ENCODE results near the gene MRPS26.
"Not testable (repeated sequence)": the region's sequence is repeated elsewhere in the genome, so short reads cannot be mapped to it uniquely, and the experiment has no call there.

Gene MRPS26

DNA sequence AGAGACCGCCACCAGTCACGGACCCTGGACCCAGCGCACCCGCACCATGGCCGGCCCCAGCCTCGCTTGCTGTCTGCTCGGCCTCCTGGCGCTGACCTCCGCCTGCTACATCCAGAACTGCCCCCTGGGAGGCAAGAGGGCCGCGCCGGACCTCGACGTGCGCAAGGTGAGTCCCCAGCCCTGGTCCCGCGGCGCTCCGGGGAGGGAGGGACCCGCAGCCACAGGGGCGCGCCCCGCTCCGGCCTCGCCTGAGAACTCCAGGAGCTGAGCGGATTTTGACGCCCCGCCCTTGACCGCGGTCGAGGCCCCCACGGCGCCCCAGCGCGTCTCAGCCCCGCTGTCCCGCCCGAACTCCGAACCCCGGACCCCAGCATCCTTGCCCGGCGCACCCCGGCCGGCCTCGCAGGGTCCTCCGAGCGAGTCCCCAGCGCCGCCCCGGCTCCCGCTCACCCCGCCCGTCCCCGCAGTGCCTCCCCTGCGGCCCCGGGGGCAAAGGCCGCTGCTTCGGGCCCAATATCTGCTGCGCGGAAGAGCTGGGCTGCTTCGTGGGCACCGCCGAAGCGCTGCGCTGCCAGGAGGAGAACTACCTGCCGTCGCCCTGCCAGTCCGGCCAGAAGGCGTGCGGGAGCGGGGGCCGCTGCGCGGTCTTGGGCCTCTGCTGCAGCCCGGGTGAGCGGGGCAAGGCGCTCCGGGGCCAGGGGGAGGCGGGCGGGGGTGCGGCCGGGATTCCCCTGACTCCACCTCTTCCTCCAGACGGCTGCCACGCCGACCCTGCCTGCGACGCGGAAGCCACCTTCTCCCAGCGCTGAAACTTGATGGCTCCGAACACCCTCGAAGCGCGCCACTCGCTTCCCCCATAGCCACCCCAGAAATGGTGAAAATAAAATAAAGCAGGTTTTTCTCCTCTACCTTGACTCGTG is 26.0 kb downstream of the MRPS26 start, which contains the start of gene OXT:
Gene OXT, plus strand, starts transcription at position 11 of the 920 bp plus-strand sequence. Its CDS starts 36 bp downstream, at position 47.
- Histone ChIP-seq H3K27me3 (ENCODE audit: low read depth, low read length) (no peaks in the 10 kb centered on the region), H3K4me3 (ENCODE audit: low read length) (no peak within 1 kb of the TSS), H3K9me3 (ENCODE audit: insufficient read depth, low read length) (no peaks in the 10 kb centered on the region), H3K79me2 (ENCODE audit: low read length) (no peaks in the 10 kb centered on the region), H3K27ac (ENCODE audit: low read length) (no peak within 1 kb of the TSS), H3K9ac (ENCODE audit: low read length) (no peak within 1 kb of the TSS), H3K4me2 (ENCODE audit: low read length) (no peak within 1 kb of the TSS), H3K36me3 (replicated peaks; ENCODE audit: low read depth, low read length) (no peaks in the 10 kb centered on the region), H3K4me1 (ENCODE audit: low read length) (peaks cover 6% of the 10 kb centered on the region), H4K20me1 (ENCODE audit: insufficient read depth, low read length) (no peaks in the 10 kb centered on the region), H2AFZ (ENCODE audit: low read depth, low read length) (no peak within 1 kb of the TSS)
- TF ChIP-seq, protein P1, sequence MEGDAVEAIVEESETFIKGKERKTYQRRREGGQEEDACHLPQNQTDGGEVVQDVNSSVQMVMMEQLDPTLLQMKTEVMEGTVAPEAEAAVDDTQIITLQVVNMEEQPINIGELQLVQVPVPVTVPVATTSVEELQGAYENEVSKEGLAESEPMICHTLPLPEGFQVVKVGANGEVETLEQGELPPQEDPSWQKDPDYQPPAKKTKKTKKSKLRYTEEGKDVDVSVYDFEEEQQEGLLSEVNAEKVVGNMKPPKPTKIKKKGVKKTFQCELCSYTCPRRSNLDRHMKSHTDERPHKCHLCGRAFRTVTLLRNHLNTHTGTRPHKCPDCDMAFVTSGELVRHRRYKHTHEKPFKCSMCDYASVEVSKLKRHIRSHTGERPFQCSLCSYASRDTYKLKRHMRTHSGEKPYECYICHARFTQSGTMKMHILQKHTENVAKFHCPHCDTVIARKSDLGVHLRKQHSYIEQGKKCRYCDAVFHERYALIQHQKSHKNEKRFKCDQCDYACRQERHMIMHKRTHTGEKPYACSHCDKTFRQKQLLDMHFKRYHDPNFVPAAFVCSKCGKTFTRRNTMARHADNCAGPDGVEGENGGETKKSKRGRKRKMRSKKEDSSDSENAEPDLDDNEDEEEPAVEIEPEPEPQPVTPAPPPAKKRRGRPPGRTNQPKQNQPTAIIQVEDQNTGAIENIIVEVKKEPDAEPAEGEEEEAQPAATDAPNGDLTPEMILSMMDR (IDR thresholded peaks at IDR 0.05; ENCODE audit: low read depth, low read length): no peak
- TF ChIP-seq EZH2phosphoT487 (IDR thresholded peaks at IDR 0.05; ENCODE audit: low read depth): no peak

DNA sequence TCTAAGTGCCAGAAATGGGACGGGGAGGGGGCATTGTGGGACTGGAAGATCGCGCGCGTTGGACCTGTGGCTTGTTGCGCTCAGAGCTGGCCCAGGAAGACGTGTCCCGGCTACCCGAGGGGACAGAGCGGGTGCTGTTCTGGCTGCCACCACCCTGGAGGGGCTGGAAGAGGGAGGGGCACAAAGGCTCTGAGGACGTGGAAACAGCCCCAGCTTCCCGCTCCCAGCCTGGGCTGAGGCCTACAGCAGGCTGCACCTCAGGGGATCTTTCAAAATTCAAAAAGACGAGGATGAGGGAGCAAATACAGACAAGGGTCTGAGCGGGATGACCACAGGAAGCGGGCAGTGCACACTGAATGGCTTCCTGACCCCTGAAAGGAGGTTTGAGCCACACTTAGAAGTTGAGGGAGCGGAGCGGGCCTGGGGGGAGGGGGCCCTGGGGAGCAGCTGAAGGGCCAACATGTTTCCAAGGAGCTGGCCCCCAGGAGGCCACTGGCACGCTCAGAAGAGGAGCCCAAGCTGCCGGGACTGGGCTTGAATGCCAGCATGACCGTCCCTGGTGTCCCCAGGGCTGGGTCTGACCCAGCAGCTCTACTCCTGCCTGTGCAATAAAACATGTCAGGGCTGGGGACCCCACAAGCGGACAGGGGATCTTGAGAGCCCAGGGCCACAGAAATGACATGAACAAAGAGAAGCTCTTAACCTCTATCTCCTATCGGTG is 26.8 kb downstream of the MRPS26 start:
- Histone ChIP-seq H3K4me2 (ENCODE audit: low read length) (no peak overlapping the region), H3K36me3 (replicated peaks; ENCODE audit: low read depth, low read length) (no peaks in the 10 kb centered on the region), H3K79me2 (ENCODE audit: low read length) (no peaks in the 10 kb centered on the region), H3K4me3 (ENCODE audit: low read length) (no peak overlapping the region), H3K9me3 (ENCODE audit: insufficient read depth, low read length) (no peaks in the 10 kb centered on the region), H3K4me1 (ENCODE audit: low read length) (peaks cover 12% of the 10 kb centered on the region), H3K9ac (ENCODE audit: low read length) (no peak overlapping the region), H3K27ac (ENCODE audit: low read length) (no peak overlapping the region), H4K20me1 (ENCODE audit: insufficient read depth, low read length) (no peaks in the 10 kb centered on the region), H2AFZ (ENCODE audit: low read depth, low read length) (no peak overlapping the region), H3K27me3 (ENCODE audit: low read depth, low read length) (peaks cover under 1% of the 10 kb centered on the region; the same call in 1 of the 2 replicates)
- TF ChIP-seq EZH2phosphoT487 (IDR thresholded peaks at IDR 0.05; ENCODE audit: low read depth): no peak
- TF ChIP-seq, protein P1 (IDR thresholded peaks at IDR 0.05; ENCODE audit: low read depth, low read length): no peak

DNA sequence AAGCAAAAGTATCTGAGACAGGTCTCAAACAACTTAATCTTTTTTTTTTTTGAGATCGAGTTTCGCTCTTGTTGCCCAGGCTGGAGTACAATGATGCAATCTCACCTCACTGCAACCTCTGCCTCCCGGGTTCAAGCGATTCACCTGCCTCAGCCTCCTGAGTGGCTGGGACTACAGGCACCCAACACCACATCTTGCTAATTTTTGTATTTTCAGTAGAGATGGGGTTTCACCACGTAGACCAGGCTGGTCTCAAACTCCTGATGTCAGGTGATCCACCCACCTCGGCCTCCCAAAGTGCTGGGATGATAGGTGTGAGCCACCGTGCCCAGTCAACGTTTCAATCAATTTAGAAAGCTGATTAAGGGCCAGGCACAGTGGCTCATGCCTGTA is 27.4 kb downstream of the MRPS26 start:
- H3K4me3 ChIP-seq (ENCODE audit: low read length); H3K4me1 ChIP-seq (ENCODE audit: low read length); H4K20me1 ChIP-seq (ENCODE audit: insufficient read depth, low read length); H3K36me3 ChIP-seq (replicated peaks; ENCODE audit: low read depth, low read length); H3K27me3 ChIP-seq (ENCODE audit: low read depth, low read length); H3K4me2 ChIP-seq (ENCODE audit: low read length); H3K27ac ChIP-seq (ENCODE audit: low read length); H2AFZ ChIP-seq (ENCODE audit: low read depth, low read length); H3K79me2 ChIP-seq (ENCODE audit: low read length); H3K9me3 ChIP-seq (ENCODE audit: insufficient read depth, low read length); H3K9ac ChIP-seq (ENCODE audit: low read length): not testable (repeated sequence)

DNA sequence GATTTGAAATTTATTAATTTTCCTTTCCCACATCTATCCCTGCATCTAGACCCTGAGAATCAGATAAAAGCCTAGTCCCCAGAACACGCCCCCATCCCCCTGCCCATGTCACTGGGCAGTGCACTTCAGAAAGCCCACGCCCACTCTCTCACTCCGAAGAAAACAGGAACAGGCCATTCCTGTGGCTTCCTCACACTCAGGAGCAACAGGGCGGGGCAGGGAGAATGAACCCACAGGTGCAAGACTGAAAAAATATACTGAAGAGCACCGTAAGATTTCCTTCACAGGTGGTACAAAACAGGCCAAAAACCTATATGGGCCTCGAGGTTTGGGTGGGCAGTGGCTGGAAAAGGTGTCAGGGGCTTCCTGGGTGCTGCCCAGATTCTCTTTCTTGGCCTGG is 29.0 kb downstream of the MRPS26 start:
- H3K4me2 ChIP-seq (ENCODE audit: low read length): no peak overlapping the region
- TF ChIP-seq EZH2phosphoT487 (IDR thresholded peaks at IDR 0.05; ENCODE audit: low read depth): no peak
- TF ChIP-seq, protein P1 (IDR thresholded peaks at IDR 0.05; ENCODE audit: low read depth, low read length): no peak
- no peak overlapping the region for H3K4me3 ChIP-seq (ENCODE audit: low read length)
- H3K79me2 ChIP-seq (ENCODE audit: low read length): no peaks in the 10 kb centered on the region
- no peak overlapping the region for H2AFZ ChIP-seq (ENCODE audit: low read depth, low read length)
- no peak overlapping the region for H3K27ac ChIP-seq (ENCODE audit: low read length)
- H3K36me3 ChIP-seq (replicated peaks; ENCODE audit: low read depth, low read length): no peaks in the 10 kb centered on the region
- no peak overlapping the region for H3K9ac ChIP-seq (ENCODE audit: low read length)
- peaks cover 7% of the 10 kb centered on the region; the same call in 1 of the 2 replicates for H3K27me3 ChIP-seq (ENCODE audit: low read depth, low read length)
- H3K9me3 ChIP-seq (ENCODE audit: insufficient read depth, low read length): no peaks in the 10 kb centered on the region
- H3K4me1 ChIP-seq (ENCODE audit: low read length): peaks cover 8% of the 10 kb centered on the region; the same call in 1 of the 2 replicates
- H4K20me1 ChIP-seq (ENCODE audit: insufficient read depth, low read length): no peaks in the 10 kb centered on the region

DNA sequence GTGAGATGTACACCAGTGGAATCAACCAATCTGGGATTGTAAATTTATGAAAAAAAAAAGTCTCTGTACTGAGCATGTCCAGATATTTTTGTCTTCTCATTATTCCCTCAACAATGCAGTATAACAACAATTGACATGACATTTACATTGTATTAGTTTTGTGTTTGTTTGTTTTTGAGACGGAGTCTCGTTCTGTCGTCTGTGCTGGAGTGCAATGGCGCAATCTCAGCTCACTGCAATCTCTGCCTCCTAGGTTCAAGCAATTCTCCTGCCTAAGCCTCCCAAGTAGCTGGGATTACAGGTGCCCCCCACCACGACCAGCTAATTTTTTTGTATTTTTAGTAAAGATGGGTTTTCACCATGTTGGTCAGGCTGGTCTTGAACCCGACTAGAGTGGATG is 29.5 kb downstream of the MRPS26 start:
- not testable (repeated sequence) for H3K9me3 ChIP-seq (ENCODE audit: insufficient read depth, low read length); H3K4me1 ChIP-seq (ENCODE audit: low read length); H3K36me3 ChIP-seq (replicated peaks; ENCODE audit: low read depth, low read length); H3K9ac ChIP-seq (ENCODE audit: low read length); H3K4me3 ChIP-seq (ENCODE audit: low read length); H4K20me1 ChIP-seq (ENCODE audit: insufficient read depth, low read length); H3K27ac ChIP-seq (ENCODE audit: low read length); H3K27me3 ChIP-seq (ENCODE audit: low read depth, low read length); H3K79me2 ChIP-seq (ENCODE audit: low read length); H2AFZ ChIP-seq (ENCODE audit: low read depth, low read length); H3K4me2 ChIP-seq (ENCODE audit: low read length)
